HG03139 (cell line): ENCODE data around the gene CYTH3.

Experiments used
- ATAC-seq: cut with Tn5 transposase; IDR thresholded peaks from one replicate; pipeline ENCODE4 v1.9.1; 2021; ENCODE audit not compliant: unreplicated experiment

The CYTH3 gene

GRCh38 chr7:6167587-6168476 lies 104.6 kb downstream of the CYTH3 start:
- no peak for ATAC-seq

GRCh38 chr7:6167004-6167551 lies 105.3 kb downstream of the CYTH3 start:
- no peak for ATAC-seq

- ATAC-seq: no peak
Observed at GRCh38 chr7:6166443-6166891, 106.0 kb downstream of the CYTH3 start.

GRCh38 chr7:6165521-6166320 lies 106.7 kb downstream of the CYTH3 start:
- no peak for ATAC-seq

GRCh38 chr7:6165075-6165474 lies 107.3 kb downstream of the CYTH3 start:
- ATAC-seq: no peak

- no peak for ATAC-seq
Observed at GRCh38 chr7:6164491-6164890, 107.9 kb downstream of the CYTH3 start.

GRCh38 chr7:6164010-6164409 lies 108.4 kb downstream of the CYTH3 start:
- no peak for ATAC-seq

- no peak for ATAC-seq
Observed at GRCh38 chr7:6163402-6163801, 109.0 kb downstream of the CYTH3 start.

- no peak for ATAC-seq
Observed at GRCh38 chr7:6162650-6163366, 109.6 kb downstream of the CYTH3 start.

GRCh38 chr7:6162331-6162620 lies 110.1 kb downstream of the CYTH3 start:
- ATAC-seq: no peak

- ATAC-seq: no peak
Observed at GRCh38 chr7:6161463-6162330, 110.7 kb downstream of the CYTH3 start.

- ATAC-seq: no peak
Observed at GRCh38 chr7:6160191-6160623, 112.2 kb downstream of the CYTH3 start.

GRCh38 chr7:6159524-6160031 lies 112.8 kb downstream of the CYTH3 start:
- no peak for ATAC-seq

GRCh38 chr7:6159097-6159483 lies 113.3 kb downstream of the CYTH3 start:
- ATAC-seq: no peak

GRCh38 chr7:6158424-6159096 lies 113.9 kb downstream of the CYTH3 start:
- ATAC-seq: no peak

GRCh38 chr7:6157685-6158423 lies 114.6 kb downstream of the CYTH3 start:
- no peak for ATAC-seq

- ATAC-seq: no peak
Observed at GRCh38 chr7:6156734-6157133, 115.7 kb downstream of the CYTH3 start.

- ATAC-seq: no peak
Observed at GRCh38 chr7:6155596-6155995, 116.8 kb downstream of the CYTH3 start.
